Chondrocyte (in vitro differentiated cells): ENCODE measurements around the gene IGSF3. TPM values are rescaled to one million over a fixed set of nuclear protein-coding genes. Genes with fewer than 3 reads are reported as not detected.
"Not testable (repeated sequence)": the region's sequence is repeated elsewhere in the genome, so short reads cannot be mapped to it uniquely, and the experiment has no call there.

Source experiments
- DNase-seq: peaks from one replicate; pipeline ENCODE4 v3.0.0; 2021; ENCODE audit warnings: mixed read lengths, low spot score
- H3K27ac Mint-ChIP-seq: one replicate; pipeline ENCODE4 v1.8.0; 2021; ENCODE audit warnings: mild to moderate bottlenecking, moderate library complexity, mixed read lengths; ENCODE audit not compliant: unreplicated experiment
- H3K27me3 Mint-ChIP-seq: 2 replicates; pipeline ENCODE4 v1.8.0; 2021; ENCODE audit warnings: low read depth, mixed read lengths
- H3K36me3 Mint-ChIP-seq: 2 replicates; pipeline ENCODE4 v1.8.0; 2021; ENCODE audit warnings: low read depth, mixed read lengths
- H3K4me1 Mint-ChIP-seq: 2 replicates; pipeline ENCODE4 v1.8.0; 2021; ENCODE audit warnings: low read depth, mild to moderate bottlenecking, mixed read lengths
- H3K4me3 Mint-ChIP-seq: one replicate; pipeline ENCODE4 v1.8.0; 2021; ENCODE audit warnings: mild to moderate bottlenecking, moderate library complexity, mixed read lengths; ENCODE audit not compliant: unreplicated experiment
- H3K9me3 Mint-ChIP-seq: 2 replicates; pipeline ENCODE4 v1.8.0; 2021; ENCODE audit warnings: low read depth, mixed read lengths
- total RNA-seq: library from RNA; stranded (reverse); gene quantifications from 3 replicates; pipeline ENCODE4 v1.2.1, GENCODE V29; 2021
- TF ChIP-seq, protein P1 (sequence below): fragments of 200-600 bp; sonication (generic); IDR thresholded peaks from 2 replicates; pipeline ENCODE4 v1.5.0; 2021; ENCODE audit warnings: antibody characterized with exemption, mild to moderate bottlenecking, moderate library complexity

The IGSF3 gene
- total RNA-seq, 1 donor from 2014 or later = 20.5 TPM

DNA sequence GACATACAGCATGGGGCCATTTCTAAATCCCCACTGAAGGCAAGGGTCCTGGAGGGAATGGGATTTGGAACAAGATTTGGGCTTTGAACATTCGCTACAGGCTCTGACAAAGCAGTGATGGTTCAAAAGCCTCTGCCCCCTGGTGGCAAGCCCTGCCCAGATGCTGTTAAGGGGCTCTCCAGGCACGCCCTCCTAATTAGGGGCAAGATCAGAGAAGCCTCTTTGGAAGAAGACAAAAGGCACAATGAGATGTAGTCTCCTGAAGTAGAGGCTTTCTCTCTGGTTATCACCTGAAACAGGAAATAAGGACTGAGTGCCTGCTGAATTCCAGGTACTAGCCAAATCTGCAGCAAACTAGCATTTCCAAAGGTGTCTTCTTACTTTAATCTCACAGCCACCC, 37.5 kb downstream of the IGSF3 start:
- TF ChIP-seq, protein P1, sequence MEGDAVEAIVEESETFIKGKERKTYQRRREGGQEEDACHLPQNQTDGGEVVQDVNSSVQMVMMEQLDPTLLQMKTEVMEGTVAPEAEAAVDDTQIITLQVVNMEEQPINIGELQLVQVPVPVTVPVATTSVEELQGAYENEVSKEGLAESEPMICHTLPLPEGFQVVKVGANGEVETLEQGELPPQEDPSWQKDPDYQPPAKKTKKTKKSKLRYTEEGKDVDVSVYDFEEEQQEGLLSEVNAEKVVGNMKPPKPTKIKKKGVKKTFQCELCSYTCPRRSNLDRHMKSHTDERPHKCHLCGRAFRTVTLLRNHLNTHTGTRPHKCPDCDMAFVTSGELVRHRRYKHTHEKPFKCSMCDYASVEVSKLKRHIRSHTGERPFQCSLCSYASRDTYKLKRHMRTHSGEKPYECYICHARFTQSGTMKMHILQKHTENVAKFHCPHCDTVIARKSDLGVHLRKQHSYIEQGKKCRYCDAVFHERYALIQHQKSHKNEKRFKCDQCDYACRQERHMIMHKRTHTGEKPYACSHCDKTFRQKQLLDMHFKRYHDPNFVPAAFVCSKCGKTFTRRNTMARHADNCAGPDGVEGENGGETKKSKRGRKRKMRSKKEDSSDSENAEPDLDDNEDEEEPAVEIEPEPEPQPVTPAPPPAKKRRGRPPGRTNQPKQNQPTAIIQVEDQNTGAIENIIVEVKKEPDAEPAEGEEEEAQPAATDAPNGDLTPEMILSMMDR = peak; percentile 37
- DNase-seq, H3K36me3 Mint-ChIP-seq, H3K4me1 Mint-ChIP-seq, H3K9me3 Mint-ChIP-seq, H3K27me3 Mint-ChIP-seq, H3K27ac Mint-ChIP-seq, H3K4me3 Mint-ChIP-seq: not testable (repeated sequence)

DNA sequence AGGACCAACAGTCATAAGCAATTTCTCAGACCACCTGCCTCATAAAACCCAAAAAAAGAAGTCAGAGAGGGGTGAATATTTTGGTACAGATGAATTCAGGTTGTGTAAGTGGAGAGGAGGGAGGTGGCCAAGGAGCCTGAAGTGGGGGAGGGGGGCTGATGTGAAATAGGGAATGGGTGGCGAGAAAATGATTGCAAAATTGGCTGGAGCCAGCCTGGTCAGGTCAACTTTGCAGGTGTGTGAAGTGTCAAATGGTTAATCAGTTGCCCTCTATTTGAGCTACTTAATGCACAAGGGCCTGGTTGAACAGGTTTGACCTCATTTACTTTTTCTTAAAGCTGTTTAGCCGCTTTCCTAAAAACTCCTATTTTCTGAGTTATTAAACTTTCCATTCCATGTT, 38.1 kb downstream of the IGSF3 start:
- not testable (repeated sequence) for H3K27ac Mint-ChIP-seq, H3K9me3 Mint-ChIP-seq, H3K4me3 Mint-ChIP-seq, DNase-seq, H3K27me3 Mint-ChIP-seq, H3K4me1 Mint-ChIP-seq, H3K36me3 Mint-ChIP-seq

DNA sequence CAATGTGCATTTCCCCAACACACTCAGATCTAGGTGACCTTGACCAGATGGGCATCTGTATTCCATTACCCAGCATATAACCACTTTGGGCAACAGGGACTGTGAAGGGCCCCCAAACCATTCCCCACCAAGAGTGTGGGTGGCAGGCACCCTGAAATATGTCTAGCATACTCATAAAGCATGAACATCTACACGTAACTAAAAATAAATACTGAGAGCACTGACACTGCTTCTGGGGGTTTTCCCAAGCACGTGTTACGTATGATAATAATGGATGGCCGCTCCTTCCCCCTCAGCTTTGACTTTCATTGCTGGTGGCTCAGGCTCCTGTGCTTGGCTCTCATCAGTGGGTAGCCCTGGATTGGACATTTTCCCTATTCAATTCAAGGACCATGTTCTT, 39.1 kb downstream of the IGSF3 start:
- peaks cover 4% of the 10 kb centered on the region for H3K4me1 Mint-ChIP-seq
- no peak overlapping the region for H3K27ac Mint-ChIP-seq
- H3K36me3 Mint-ChIP-seq = peaks cover 3% of the 10 kb centered on the region
- TF ChIP-seq, protein P1 = no peak
- DNase-seq = no peak
- H3K27me3 Mint-ChIP-seq = no peaks in the 10 kb centered on the region
- H3K9me3 Mint-ChIP-seq = no peaks in the 10 kb centered on the region
- H3K4me3 Mint-ChIP-seq = no peak overlapping the region

DNA sequence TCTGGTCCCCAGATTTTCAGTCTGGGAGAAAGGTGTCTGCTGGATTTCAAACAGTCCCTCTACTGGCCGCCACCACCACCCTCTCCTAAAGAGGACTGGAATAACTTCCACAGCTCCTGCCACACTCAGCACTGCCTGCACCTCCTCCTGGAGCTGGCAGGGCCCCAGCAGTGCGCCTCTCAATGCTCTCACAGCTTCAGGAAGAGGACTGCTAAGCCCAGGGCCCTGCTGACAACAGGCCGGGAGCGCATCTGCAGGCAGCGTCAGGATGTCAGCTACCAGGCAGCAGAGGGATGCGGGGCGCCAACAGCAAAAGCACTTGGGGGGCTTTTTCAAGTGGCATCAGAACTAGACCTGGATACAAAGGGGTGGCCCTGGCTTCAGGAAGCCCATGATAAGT, 40.2 kb downstream of the IGSF3 start:
- H3K27me3 Mint-ChIP-seq, H3K36me3 Mint-ChIP-seq, DNase-seq, H3K4me3 Mint-ChIP-seq, H3K9me3 Mint-ChIP-seq: not testable (repeated sequence)
- peak overlapping the region; percentile 49 for H3K27ac Mint-ChIP-seq
- peaks cover 10% of the 10 kb centered on the region for H3K4me1 Mint-ChIP-seq

DNA sequence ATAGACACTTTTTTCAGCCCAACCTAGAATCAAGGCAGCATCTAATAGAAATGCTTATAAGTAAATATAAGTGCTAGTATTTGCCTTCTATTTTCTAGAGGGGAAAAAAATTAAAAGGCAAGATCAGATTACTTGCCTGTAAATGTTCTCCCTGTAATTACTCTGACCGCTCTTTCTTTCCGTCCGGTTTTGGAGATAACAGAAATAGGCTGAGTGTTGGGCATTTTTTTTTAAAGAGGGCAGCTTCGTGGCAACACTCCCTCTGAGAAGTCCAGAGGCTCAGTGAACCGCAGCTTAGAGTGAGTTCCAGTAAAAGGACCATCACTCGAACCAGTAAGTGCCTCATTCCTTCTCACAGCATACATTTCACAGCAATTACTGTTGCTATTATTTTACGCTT, 40.6 kb downstream of the IGSF3 start:
- H3K4me1 Mint-ChIP-seq = peaks cover 15% of the 10 kb centered on the region
- H3K9me3 Mint-ChIP-seq, H3K27me3 Mint-ChIP-seq, H3K36me3 Mint-ChIP-seq, H3K4me3 Mint-ChIP-seq, DNase-seq: not testable (repeated sequence)
- peak overlapping the region; percentile 49 for H3K27ac Mint-ChIP-seq

DNA sequence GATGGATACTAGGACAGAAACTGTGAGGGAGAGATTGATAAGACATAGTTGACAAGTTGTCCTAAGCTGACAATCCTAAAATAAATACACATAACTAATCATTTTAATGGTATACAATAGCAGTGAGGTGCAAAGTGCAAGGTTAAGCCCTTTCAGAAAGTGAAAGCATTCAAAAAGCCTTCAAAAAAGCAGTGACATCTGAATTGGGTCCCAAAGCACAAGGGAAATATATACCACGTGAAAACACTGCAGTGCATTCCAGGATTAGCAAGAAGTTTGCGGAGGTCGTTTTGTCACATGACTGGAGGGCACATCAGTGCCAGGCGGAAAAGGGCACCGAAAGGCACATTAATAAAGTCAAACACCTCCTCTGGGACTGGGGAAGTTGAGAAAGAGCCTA, 42.4 kb downstream of the IGSF3 start:
- peaks cover 18% of the 10 kb centered on the region for H3K4me1 Mint-ChIP-seq
- H3K36me3 Mint-ChIP-seq, DNase-seq, H3K27me3 Mint-ChIP-seq, H3K9me3 Mint-ChIP-seq, H3K4me3 Mint-ChIP-seq, H3K27ac Mint-ChIP-seq: not testable (repeated sequence)

DNA sequence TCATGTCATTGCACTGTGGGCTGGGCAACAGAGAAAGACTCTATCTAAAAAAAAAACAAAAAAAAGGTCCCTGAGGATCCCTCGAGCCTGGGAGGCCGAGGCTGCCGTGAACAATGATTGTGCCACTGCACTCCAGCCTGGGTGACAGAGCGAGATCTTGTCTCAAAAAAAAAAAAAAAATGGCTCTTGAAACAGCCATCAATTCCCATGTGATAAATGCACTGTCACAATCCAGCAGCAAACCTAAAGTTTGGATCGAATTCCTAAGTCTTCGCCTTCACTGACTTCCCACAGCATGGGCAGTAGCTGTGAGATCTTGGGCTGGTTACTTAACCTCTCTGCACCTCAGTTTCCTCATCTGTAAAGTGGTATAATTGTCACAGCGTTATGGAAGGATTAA, 43.5 kb downstream of the IGSF3 start:
- Mint-ChIP-seq H3K27ac (no peak overlapping the region), H3K4me1 (peaks cover 18% of the 10 kb centered on the region), H3K4me3 (no peak overlapping the region)

DNA sequence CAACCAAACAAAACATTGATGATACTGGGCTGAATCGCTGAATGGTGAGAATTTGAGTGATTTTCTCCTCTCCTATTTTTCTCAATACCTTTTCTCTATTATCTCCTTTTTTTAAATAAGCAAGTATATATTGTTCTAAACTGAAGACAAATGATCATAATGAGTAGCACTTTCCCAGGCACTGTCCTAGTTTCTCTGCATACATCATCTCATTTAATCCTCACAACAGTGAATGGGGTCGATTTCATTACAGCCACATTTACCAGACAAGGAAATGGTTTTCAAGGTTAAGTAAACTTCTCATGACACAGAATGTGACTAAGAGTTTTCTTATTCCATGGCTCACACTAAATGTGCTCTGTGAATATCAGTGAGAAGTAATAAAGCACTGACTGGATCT, 45.0 kb downstream of the IGSF3 start:
- not testable (repeated sequence) for H3K27ac Mint-ChIP-seq, DNase-seq, H3K4me3 Mint-ChIP-seq, H3K36me3 Mint-ChIP-seq, H3K27me3 Mint-ChIP-seq, H3K9me3 Mint-ChIP-seq
- H3K4me1 Mint-ChIP-seq = peaks cover 18% of the 10 kb centered on the region

More for the DNA sequence above, 43.5 kb downstream of the IGSF3 start:
- no peaks in the 10 kb centered on the region for H3K27me3 Mint-ChIP-seq
- peaks cover 2% of the 10 kb centered on the region for H3K9me3 Mint-ChIP-seq
- TF ChIP-seq, protein P1 = no peak
- DNase-seq = no peak
- peaks cover 1% of the 10 kb centered on the region for H3K36me3 Mint-ChIP-seq

DNA sequence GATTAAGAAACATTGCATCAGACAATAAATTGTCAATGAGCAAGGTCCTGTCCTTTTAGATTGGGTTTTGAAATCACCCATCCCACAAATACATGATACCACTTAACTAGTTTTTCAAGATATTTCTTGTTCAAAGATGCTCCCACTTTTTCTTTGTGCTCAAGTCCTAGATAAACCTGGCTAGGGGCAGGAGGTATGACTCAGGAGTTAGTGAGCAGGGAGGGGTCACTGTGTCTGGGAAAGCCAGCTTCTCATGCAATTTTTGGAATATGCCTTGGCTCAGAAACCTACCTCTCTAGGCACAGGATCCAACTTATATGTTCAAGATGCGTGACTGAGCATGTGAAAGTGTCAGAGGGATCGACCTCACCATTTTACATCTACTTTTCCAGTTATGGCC, 45.8 kb downstream of the IGSF3 start:
- peaks cover 14% of the 10 kb centered on the region for H3K4me1 Mint-ChIP-seq
- not testable (repeated sequence) for H3K27ac Mint-ChIP-seq, DNase-seq, H3K4me3 Mint-ChIP-seq, H3K27me3 Mint-ChIP-seq, H3K36me3 Mint-ChIP-seq, H3K9me3 Mint-ChIP-seq

DNA sequence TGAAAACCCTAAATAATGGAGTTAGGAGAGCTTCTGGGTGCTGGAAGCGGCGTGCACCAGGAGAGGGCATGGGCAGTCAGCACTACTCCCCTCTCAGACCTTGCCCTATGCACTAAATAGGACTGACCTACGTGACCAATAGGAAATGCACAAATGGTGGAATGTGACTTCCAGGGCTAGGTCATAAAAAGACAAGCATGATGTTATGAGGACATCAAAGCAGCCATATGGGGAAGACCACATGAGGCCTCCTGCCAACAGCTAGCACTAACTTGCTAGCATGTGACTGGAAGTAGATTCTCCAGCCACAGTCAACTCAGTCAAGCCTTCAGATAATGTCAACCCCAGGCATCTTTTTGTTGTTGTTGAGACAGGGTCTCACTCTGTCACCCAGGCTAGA, 47.1 kb downstream of the IGSF3 start:
- DNase-seq, H3K27ac Mint-ChIP-seq, H3K36me3 Mint-ChIP-seq: not testable (repeated sequence)

DNA sequence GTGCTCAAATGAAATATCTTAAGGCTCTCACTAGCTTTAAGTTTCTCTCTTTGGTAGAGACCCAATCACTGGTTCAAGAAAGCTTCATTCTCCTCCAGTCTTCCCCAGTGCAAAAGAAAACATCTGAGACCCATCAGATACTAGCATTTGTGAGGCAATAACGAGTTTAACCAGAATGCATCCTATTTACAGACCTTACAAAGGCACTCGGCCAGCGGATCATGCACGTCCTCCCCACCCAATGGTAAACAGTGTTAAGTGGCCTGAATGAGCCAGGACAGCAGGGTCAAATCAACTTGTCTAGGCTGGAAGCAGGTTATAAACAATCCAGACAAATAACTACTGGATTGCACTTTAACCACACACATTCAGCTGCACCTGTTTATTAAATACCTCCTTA, 48.4 kb downstream of the IGSF3 start:
- H3K4me1 Mint-ChIP-seq = peaks cover 14% of the 10 kb centered on the region
- not testable (repeated sequence) for H3K27me3 Mint-ChIP-seq, H3K36me3 Mint-ChIP-seq, H3K4me3 Mint-ChIP-seq, DNase-seq, H3K27ac Mint-ChIP-seq, H3K9me3 Mint-ChIP-seq

More for the DNA sequence above, 47.1 kb downstream of the IGSF3 start:
- H3K27me3 Mint-ChIP-seq, H3K4me3 Mint-ChIP-seq, H3K9me3 Mint-ChIP-seq: not testable (repeated sequence)
- H3K4me1 Mint-ChIP-seq = peaks cover 14% of the 10 kb centered on the region
